ENCODE results near the gene ATP9A. TPM values are rescaled to one million over a fixed set of nuclear protein-coding genes. Genes with fewer than 3 reads are reported as not detected.

The ATP9A gene
- total RNA-seq, 1 donor from 2014 or later, result 22.1 TPM

- H3K27me3 Mint-ChIP-seq (ENCODE audit: low read depth), result peaks cover 3% of the 10 kb centered on the region
- no peak for DNase-seq (ENCODE audit: low spot score)
- peaks cover under 1% of the 10 kb centered on the region for H3K4me1 Mint-ChIP-seq (ENCODE audit: low read depth)
- no peaks in the 10 kb centered on the region for H3K36me3 Mint-ChIP-seq (ENCODE audit: low read depth)
- no peak overlapping the region for H3K4me3 Mint-ChIP-seq (ENCODE audit: low read depth)
- H3K9me3 Mint-ChIP-seq, result no peaks in the 10 kb centered on the region
- H3K27ac Mint-ChIP-seq, result no peak overlapping the region
- intact Hi-C loops (cut with micrococcal nuclease), result no loop called here
Measured at GRCh38 chr20:51643390-51643789, 124.8 kb downstream of the ATP9A start.

DNA sequence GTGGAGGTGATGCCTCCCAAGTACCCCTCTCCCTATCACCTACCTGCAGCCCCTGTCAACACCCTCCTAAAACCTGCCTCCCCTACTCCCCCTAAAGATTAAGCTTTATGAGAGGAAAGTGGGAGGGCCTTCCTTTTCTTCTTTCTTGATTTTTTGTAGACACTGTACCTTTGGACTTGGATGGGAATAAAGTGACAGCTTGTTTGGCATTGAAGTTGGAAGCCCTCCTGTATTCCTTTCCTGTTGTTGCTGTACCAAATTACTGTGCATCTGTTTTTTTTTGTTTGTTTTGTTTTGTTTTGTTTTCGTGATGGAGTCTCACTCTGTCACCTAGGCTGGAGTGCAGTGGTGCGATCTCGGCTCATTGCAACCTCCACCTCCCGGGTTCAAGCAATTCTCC, 126.3 kb downstream of the ATP9A start:
- Mint-ChIP-seq H3K4me1 (ENCODE audit: low read depth) (peaks cover 4% of the 10 kb centered on the region), H3K4me3 (ENCODE audit: low read depth) (no peak overlapping the region), H3K27ac (no peak overlapping the region), H3K27me3 (ENCODE audit: low read depth) (no peaks in the 10 kb centered on the region), H3K9me3 (no peaks in the 10 kb centered on the region), H3K36me3 (ENCODE audit: low read depth) (peaks cover 6% of the 10 kb centered on the region)
- intact Hi-C loops (cut with micrococcal nuclease), result no loop called here
- DNase-seq (ENCODE audit: low spot score), result no peak

DNA sequence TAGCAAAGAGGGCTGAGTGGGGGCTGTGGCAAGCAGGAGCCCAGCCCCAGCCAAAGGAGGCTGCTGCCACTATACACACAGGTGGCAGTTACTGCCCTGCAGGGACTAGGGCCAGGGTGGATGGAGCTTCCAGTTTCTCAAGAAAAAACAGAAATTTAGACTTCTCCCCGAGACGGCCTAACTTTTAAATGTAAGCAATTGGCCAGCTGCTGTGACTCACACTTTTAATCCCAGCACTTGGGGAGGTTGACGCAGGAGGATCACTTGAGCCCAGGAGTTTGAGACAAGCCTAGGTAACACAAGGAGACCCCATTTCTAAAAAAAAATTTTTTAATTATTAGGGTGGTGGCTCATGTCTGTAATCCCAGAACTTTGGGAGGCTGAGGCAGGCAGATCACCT, 127.4 kb downstream of the ATP9A start:
- intact Hi-C loops (cut with micrococcal nuclease), result no loop called here
- Mint-ChIP-seq H3K36me3 (ENCODE audit: low read depth) (peaks cover 6% of the 10 kb centered on the region), H3K4me1 (ENCODE audit: low read depth) (peaks cover 8% of the 10 kb centered on the region)

DNA sequence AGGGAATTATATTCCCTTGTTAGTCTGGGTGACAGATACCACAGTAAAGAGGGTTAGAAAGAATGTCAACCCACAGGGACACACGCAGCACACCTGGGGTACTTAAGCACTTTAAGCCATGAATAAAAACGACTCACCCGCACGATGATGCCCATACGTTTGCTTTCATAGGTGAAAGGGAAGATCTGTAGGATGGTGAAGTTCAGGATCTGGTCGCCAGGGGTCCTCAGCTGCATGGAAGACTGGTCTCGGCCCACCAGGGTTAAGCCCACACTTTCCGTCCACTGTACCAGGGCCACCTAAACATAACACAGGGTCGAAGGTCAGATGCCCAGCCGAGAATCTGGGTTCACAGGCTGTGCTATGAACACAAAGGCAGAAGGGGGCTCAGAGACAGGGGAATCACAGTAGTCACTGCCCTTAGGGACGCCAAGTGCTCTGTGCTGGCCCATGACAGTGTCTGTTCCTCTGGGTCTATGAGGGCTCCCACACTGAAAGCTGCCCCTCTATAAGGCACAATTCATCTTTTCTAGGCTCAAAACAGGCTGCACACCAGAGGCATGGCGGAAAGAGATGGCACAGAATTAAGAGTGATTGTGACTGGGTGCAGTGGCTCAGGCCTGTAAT, 128.9 kb downstream of the ATP9A start:
- Mint-ChIP-seq H3K4me1 (ENCODE audit: low read depth) (peaks cover 13% of the 10 kb centered on the region), H3K27me3 (ENCODE audit: low read depth) (peaks cover 2% of the 10 kb centered on the region), H3K4me3 (ENCODE audit: low read depth) (no peak overlapping the region), H3K27ac (no peak overlapping the region), H3K9me3 (no peaks in the 10 kb centered on the region), H3K36me3 (ENCODE audit: low read depth) (peaks cover 6% of the 10 kb centered on the region)
- intact Hi-C loops (cut with micrococcal nuclease), result loop anchor here (1.0 to 10.0 kb wide), 4 partner anchors 21 to 444 kb away; no protein-coding TSS in a partner anchor
- DNase-seq (ENCODE audit: low spot score), result peak; percentile 28

More for the DNA sequence above, 127.4 kb downstream of the ATP9A start:
- DNase-seq (ENCODE audit: low spot score), result no peak
- H3K9me3 Mint-ChIP-seq, result no peaks in the 10 kb centered on the region
- no peak overlapping the region for H3K4me3 Mint-ChIP-seq (ENCODE audit: low read depth)
- no peaks in the 10 kb centered on the region for H3K27me3 Mint-ChIP-seq (ENCODE audit: low read depth)
- H3K27ac Mint-ChIP-seq, result no peak overlapping the region

- DNase-seq (ENCODE audit: low spot score), result no peak
- H3K4me1 Mint-ChIP-seq (ENCODE audit: low read depth), result peaks cover 23% of the 10 kb centered on the region
- H3K9me3 Mint-ChIP-seq, result no peaks in the 10 kb centered on the region
- peaks cover 13% of the 10 kb centered on the region for H3K27me3 Mint-ChIP-seq (ENCODE audit: low read depth)
- intact Hi-C loops (cut with micrococcal nuclease), result loop anchor here (10.0 kb wide), 1 partner anchor 158 kb away; no protein-coding TSS in a partner anchor
- H3K27ac Mint-ChIP-seq, result no peak overlapping the region
- no peak overlapping the region for H3K4me3 Mint-ChIP-seq (ENCODE audit: low read depth)
- H3K36me3 Mint-ChIP-seq (ENCODE audit: low read depth), result peaks cover 6% of the 10 kb centered on the region
Measured at GRCh38 chr20:51637241-51637640, 130.9 kb downstream of the ATP9A start.

DNA sequence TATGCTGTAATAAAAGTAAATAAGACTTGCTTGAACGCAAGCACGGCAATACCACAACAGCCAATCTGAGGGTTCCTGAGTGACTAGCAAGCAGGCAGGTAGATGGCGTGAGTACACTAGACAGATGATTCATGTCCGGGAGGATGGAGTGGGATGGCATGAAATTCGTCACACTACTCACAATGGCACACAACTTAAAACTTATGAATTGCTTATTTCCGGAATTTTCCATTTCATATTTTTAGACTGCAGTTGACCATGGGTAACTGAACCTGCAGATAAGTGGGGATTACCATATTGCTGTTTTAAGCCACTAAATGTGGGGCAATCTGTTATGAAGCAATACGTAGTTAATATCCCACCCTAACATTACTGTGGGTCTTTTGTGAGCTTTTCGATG, 132.1 kb downstream of the ATP9A start:
- intact Hi-C loops (cut with micrococcal nuclease), result loop anchor here (10.0 kb wide), 1 partner anchor 159 kb away; no protein-coding TSS in a partner anchor
- no peak for DNase-seq (ENCODE audit: low spot score)
- Mint-ChIP-seq H3K4me1 (ENCODE audit: low read depth) (peaks cover 33% of the 10 kb centered on the region), H3K4me3 (ENCODE audit: low read depth) (no peak overlapping the region), H3K27ac (no peak overlapping the region), H3K9me3 (no peaks in the 10 kb centered on the region), H3K27me3 (ENCODE audit: low read depth) (peaks cover 13% of the 10 kb centered on the region), H3K36me3 (ENCODE audit: low read depth) (peaks cover 6% of the 10 kb centered on the region)

GRCh38 chr20:51635680-51636079, 132.5 kb downstream of the ATP9A start:
- intact Hi-C loops (cut with micrococcal nuclease), result loop anchor here (10.0 kb wide), 1 partner anchor 159 kb away; no protein-coding TSS in a partner anchor
- Mint-ChIP-seq H3K36me3 (ENCODE audit: low read depth) (peaks cover 6% of the 10 kb centered on the region), H3K27me3 (ENCODE audit: low read depth) (peaks cover 13% of the 10 kb centered on the region), H3K9me3 (no peaks in the 10 kb centered on the region), H3K27ac (peak overlapping the region; percentile 37), H3K4me1 (ENCODE audit: low read depth) (peaks cover 37% of the 10 kb centered on the region), H3K4me3 (ENCODE audit: low read depth) (no peak overlapping the region)
- DNase-seq (ENCODE audit: low spot score), result no peak

DNA sequence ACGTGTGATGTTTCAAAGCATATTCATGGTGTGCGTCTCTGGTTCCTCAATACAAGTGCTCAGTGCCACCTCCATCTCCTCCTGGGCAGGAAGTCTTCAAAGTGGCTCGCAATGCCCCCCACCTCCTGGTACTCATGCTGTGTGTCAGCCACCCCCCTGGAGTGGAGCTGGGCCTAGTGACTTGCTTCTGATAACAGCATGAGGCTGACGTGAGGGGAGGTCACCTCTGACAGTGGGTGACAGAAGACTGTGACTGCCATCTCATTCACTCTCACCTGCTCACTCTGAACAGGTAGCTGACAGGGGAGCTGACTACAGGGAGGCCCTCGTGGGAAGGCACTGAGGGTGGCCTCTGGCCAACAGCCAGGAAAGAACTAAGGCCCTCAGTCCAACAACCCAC, 133.3 kb downstream of the ATP9A start:
- no peak overlapping the region for H3K27ac Mint-ChIP-seq
- peaks cover 44% of the 10 kb centered on the region for H3K4me1 Mint-ChIP-seq (ENCODE audit: low read depth)
- no peaks in the 10 kb centered on the region for H3K9me3 Mint-ChIP-seq
- H3K36me3 Mint-ChIP-seq (ENCODE audit: low read depth), result peaks cover 6% of the 10 kb centered on the region
- H3K27me3 Mint-ChIP-seq (ENCODE audit: low read depth), result peaks cover 13% of the 10 kb centered on the region
- intact Hi-C loops (cut with micrococcal nuclease), result loop anchor here (5.0 to 10.0 kb wide), 4 partner anchors 62 to 412 kb away; no protein-coding TSS in a partner anchor
- no peak overlapping the region for H3K4me3 Mint-ChIP-seq (ENCODE audit: low read depth)
- DNase-seq (ENCODE audit: low spot score), result no peak

DNA sequence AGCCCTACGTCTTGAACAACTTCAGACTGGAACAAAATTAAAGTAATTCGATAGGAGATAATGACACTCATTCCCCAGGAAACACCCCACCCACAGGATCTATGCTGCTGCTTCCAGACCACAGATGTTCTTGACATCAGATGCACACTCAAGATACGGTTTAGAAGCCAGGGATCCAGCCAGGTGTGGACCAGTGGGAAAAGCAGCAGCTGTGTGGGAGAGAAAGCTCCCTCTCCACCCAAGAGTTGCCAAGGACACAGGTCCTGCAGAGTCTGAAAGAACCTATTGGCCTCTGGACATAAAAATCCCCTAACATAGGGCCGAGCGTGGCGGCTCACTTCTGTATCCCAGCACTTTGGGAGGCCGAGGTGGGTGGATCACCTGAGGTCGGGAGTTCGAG, 133.9 kb downstream of the ATP9A start:
- no peaks in the 10 kb centered on the region for H3K9me3 Mint-ChIP-seq
- H3K27ac Mint-ChIP-seq, result no peak overlapping the region
- H3K4me3 Mint-ChIP-seq (ENCODE audit: low read depth), result no peak overlapping the region
- H3K36me3 Mint-ChIP-seq (ENCODE audit: low read depth), result peaks cover 6% of the 10 kb centered on the region
- peaks cover 13% of the 10 kb centered on the region for H3K27me3 Mint-ChIP-seq (ENCODE audit: low read depth)
- DNase-seq (ENCODE audit: low spot score), result no peak
- peaks cover 50% of the 10 kb centered on the region for H3K4me1 Mint-ChIP-seq (ENCODE audit: low read depth)
- intact Hi-C loops (cut with micrococcal nuclease), result loop anchor here (5.0 to 10.0 kb wide), 4 partner anchors 63 to 413 kb away; no protein-coding TSS in a partner anchor

DNA sequence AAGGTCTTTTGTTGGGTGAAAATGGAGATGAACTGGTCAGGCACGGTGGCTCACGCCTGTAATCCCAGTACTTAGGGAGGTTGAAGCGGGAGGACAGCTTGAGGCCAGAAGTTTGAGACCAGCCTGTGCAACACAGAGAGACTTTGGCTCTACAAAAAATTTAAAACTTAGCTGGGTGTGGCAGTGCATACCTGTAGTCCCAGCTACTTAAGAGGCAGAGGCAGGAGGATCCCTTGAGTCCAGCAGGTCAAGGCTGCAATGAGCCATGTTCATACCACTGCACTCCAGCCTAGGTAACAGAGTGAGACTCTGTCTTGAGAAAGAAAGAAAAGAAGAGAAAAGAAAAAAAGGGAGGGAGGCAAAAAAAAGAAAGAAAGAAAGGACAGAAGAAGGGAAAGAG, 134.8 kb downstream of the ATP9A start:
- Mint-ChIP-seq H3K4me1 (ENCODE audit: low read depth) (peaks cover 57% of the 10 kb centered on the region), H3K4me3 (ENCODE audit: low read depth) (no peak overlapping the region), H3K9me3 (no peaks in the 10 kb centered on the region), H3K27ac (no peak overlapping the region), H3K27me3 (ENCODE audit: low read depth) (peaks cover 13% of the 10 kb centered on the region), H3K36me3 (ENCODE audit: low read depth) (peaks cover 10% of the 10 kb centered on the region)
- intact Hi-C loops (cut with micrococcal nuclease), result loop anchor here (5.0 to 10.0 kb wide), 4 partner anchors 64 to 414 kb away; no protein-coding TSS in a partner anchor
- DNase-seq (ENCODE audit: low spot score), result no peak

DNA sequence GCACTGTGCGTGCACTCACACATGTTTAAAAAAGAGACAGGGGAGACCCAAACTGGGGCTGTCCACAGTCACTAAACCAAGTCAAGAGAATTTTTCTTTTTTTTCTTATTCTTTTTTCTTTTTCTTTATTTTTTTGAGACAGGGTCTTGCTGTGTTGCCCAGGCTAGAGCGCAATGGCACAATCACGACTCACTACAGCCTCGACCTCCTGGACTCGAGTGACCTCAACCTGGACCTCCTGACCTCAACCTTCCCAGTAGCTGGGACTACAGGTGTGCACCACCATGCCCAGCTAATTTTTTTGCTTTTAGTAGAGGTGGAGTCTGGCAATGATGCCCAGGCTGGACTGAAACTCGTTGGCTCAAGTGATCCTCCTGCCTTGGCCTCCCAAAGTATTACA, 136.2 kb downstream of the ATP9A start:
- intact Hi-C loops (cut with micrococcal nuclease), result loop anchor here (5.0 to 10.0 kb wide), 4 partner anchors 65 to 415 kb away; no protein-coding TSS in a partner anchor
- H3K27ac Mint-ChIP-seq, result peak overlapping the region; percentile 82
- H3K9me3 Mint-ChIP-seq, result no peaks in the 10 kb centered on the region
- no peak for DNase-seq (ENCODE audit: low spot score)
- no peak overlapping the region for H3K4me3 Mint-ChIP-seq (ENCODE audit: low read depth)
- peaks cover 13% of the 10 kb centered on the region for H3K27me3 Mint-ChIP-seq (ENCODE audit: low read depth)
- peaks cover 5% of the 10 kb centered on the region for H3K36me3 Mint-ChIP-seq (ENCODE audit: low read depth)
- peaks cover 60% of the 10 kb centered on the region for H3K4me1 Mint-ChIP-seq (ENCODE audit: low read depth)

GRCh38 chr20:51631011-51631950, 136.9 kb downstream of the ATP9A start:
- peak; percentile 35 for DNase-seq (ENCODE audit: low spot score)
- Mint-ChIP-seq H3K4me3 (ENCODE audit: low read depth) (peak overlapping the region; percentile 18), H3K27me3 (ENCODE audit: low read depth) (peaks cover 13% of the 10 kb centered on the region), H3K27ac (peak overlapping the region; percentile 82), H3K9me3 (no peaks in the 10 kb centered on the region), H3K4me1 (ENCODE audit: low read depth) (peaks cover 58% of the 10 kb centered on the region), H3K36me3 (ENCODE audit: low read depth) (peaks cover 3% of the 10 kb centered on the region)
- intact Hi-C loops (cut with micrococcal nuclease), result loop anchor here (5.0 to 10.0 kb wide), 4 partner anchors 66 to 416 kb away; no protein-coding TSS in a partner anchor
